ENCODE measurements around the gene TCF25.
"Not testable (repeated sequence)": the region's sequence is repeated elsewhere in the genome, so short reads cannot be mapped to it uniquely, and the experiment has no call there.

TCF25 gene

GRCh38 chr16:89873109-89873971 lies at the start of gene TCF25:
TSS of gene TCF25 (plus strand) at chr16:89873592. CDS start at chr16:89873668, 76 bp downstream.
- DNase-seq (ENCODE audit: low spot score): peak; percentile 93

- not testable (repeated sequence) for DNase-seq (ENCODE audit: low spot score)
Measured at GRCh38 chr16:89823824-89824148, 49.6 kb upstream of the TCF25 start.

GRCh38 chr16:89826531-89827382 lies 46.6 kb upstream of the TCF25 start:
- DNase-seq (ENCODE audit: low spot score): no peak

DNA sequence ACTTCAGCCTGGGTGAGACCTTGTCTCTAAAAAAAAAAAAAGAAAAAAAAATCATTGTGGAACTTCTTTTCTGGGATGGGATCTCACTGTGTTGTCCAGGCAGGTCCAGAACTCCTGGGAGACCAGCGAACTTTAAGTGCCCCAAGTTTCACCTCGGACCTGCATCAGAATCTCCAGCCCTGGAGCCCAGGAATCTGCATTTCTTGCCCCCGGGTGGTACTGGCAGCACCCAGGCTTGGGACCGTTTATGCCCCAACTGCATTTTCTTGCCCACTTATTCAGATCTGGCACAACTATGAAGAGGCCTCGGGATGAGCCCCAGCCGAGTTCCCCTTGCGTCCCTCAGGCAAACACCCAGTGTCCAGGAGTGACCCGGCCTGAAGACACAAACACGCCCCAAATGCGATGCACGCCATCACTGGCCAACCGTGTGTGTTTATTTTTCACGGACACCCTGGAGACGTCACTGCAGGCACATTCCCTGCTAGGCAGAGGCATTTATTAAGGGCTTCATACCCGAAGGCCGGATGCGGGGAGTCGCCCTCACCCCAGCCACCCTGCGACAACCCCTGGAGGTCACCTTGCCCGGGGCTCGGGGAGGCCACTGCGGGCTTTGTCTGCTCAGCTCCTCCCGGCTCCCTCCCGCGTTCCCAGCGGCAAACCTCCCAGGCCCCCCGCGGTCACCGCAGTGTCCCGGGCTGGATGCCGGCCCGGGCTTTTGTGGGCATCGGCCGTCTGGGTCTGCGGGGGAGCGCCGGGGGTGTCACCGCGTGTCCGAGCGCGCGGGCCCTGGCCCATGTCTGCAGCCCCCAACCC lies 45.8 kb upstream of the TCF25 start:
- DNase-seq (ENCODE audit: low spot score): peak; percentile 54

DNA sequence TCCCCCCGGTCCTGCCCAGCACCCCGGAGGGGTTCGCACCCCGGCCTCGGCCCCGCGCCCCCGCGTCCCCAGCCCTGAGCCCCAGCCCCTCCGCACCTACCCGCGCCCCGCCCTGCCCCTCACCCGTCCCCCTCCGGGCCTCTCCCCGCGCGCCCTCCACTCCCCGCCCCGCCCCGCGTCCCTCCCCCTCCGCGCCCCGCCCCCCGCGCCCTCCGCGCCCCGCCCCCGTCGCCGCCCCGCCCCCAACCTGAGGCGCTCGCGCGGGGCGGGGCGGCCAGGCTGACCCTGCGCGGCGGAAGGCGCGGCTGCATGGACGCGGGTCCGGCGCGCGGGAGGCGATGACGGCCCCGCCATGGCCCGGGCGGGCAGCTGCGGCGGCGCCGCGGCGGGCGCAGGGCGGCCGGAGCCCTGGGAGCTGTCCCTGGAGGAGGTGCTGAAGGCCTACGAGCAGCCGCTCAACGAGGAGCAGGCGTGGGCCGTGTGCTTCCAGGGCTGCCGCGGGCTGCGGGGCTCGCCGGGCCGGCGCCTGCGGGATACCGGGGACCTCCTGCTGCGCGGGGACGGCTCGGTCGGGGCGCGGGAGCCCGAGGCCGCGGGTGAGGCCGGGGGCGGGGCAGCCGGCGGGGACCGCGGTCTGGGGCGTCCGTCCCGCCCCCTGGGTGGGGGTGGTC lies 45.1 kb upstream of the TCF25 start, which contains the start of gene SPIRE2:
SPIRE2 (plus strand) TSS at position 277 of the 671 bp plus-strand sequence; CDS start at position 353, 76 bp downstream.
- peak; percentile 90 for DNase-seq (ENCODE audit: low spot score)

GRCh38 chr16:89828870-89829629 lies 44.3 kb upstream of the TCF25 start:
- DNase-seq (ENCODE audit: low spot score): peak; percentile 44

DNA sequence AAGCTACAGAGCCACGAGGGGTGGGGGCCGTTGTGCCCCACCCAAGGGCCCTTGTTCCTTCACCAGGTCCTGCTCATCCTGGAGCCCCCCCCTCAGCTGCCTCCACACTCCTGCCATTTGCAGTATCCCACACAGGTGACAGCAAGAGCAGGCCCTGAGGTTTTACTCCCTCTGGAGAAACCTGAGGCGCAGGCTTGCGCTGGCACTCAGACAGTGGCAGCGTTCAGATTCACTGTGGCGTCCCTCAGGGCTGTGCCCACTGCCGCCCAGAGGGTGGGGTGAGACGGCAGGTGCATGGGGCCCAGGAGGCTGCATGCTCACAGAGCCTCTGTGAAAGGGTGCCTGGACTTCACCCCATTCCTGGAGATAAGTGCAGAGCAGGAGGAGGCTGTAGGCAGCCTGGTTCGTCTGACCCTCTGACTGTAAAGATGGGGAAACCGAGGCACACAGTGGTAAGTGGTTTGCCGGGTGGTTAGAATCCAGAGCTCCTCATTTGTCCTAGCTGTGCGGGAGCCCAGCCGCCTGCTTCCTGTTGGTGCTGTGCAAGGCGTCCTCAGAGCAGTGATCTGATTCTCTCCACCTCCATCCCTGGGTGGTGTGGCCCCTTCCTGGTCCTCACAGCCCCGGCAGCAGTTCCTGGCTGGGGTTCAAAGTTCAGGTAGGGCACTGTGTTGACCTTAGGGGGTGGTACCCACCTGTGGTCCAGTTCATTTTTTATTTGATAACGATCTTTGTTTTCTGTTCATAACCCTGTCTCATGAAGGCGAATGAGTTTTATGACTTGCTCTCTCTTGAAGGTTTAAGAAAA lies 43.6 kb upstream of the TCF25 start:
- DNase-seq (ENCODE audit: low spot score): no peak

DNA sequence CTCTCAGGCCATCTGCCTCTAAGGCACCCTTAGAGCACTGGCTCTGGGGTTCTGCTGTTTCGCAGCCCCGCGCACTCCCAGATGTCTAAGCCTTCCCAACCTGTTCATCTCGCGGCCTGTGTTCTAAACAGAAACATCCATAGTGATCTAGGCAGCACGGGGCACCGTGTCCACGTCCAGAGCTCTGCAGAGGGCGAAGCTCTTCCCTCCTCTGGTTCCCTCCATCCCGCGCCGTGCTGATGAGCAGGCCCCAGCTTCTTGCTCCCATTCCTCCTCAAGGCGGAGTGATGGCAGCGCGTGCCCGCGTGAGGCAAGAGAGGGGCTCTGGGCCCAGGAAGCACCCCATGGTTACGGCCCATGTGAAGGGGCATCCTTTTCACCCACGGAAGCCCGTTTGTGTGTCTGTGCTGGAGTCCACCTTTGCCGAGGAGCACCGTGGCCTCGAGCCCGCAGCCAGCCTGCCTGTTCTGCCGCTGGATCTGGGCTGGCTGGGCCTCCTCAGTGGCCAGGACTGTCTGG lies 41.5 kb upstream of the TCF25 start:
- DNase-seq (ENCODE audit: low spot score): no peak

- not testable (repeated sequence) for DNase-seq (ENCODE audit: low spot score)
Measured at GRCh38 chr16:89833664-89834363, 39.6 kb upstream of the TCF25 start.

GRCh38 chr16:89834813-89835363 lies 38.5 kb upstream of the TCF25 start:
- not testable (repeated sequence) for DNase-seq (ENCODE audit: low spot score)

DNA sequence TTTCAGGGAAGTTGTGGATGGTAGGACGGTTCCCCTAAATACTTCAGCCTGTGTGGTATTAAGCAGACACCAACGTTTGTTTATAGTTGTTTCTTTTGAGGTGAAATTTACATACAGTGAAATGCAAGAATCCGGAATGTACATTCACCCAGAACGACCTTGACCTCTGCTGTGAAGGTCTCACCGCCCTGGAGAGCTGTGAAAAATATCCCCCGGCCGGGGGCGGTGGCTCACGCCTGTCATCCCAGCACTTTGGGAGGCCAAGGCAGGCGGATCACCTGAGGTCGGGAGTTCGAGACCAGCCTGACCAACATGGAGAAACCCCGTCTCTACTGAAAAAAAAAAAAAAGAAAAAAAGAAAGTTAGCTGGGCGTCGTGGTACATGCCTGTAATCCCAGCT lies 36.9 kb upstream of the TCF25 start:
- DNase-seq (ENCODE audit: low spot score): not testable (repeated sequence)

- no peak for DNase-seq (ENCODE audit: low spot score)
Measured at GRCh38 chr16:89837014-89837546, 36.3 kb upstream of the TCF25 start.

DNA sequence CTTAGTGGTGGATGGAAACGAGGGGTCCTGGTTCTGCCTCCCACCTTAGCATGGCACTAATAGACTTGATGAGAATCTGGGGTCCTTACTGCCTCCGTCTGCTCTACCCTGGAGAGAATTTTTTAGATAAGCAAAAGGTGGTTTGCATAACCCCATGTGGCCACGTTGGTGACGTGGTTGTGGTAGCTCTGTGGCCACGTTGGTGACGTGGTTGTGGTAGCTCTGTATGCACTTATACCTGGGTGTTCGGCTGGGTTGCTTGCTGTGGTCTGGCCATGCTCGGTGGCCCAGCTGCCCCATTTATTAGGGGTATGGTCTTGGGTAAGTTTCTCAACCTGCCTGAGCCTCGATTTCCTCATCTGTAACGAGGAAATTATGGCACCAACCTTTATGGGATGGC lies 32.1 kb upstream of the TCF25 start:
- no peak for DNase-seq (ENCODE audit: low spot score)

DNA sequence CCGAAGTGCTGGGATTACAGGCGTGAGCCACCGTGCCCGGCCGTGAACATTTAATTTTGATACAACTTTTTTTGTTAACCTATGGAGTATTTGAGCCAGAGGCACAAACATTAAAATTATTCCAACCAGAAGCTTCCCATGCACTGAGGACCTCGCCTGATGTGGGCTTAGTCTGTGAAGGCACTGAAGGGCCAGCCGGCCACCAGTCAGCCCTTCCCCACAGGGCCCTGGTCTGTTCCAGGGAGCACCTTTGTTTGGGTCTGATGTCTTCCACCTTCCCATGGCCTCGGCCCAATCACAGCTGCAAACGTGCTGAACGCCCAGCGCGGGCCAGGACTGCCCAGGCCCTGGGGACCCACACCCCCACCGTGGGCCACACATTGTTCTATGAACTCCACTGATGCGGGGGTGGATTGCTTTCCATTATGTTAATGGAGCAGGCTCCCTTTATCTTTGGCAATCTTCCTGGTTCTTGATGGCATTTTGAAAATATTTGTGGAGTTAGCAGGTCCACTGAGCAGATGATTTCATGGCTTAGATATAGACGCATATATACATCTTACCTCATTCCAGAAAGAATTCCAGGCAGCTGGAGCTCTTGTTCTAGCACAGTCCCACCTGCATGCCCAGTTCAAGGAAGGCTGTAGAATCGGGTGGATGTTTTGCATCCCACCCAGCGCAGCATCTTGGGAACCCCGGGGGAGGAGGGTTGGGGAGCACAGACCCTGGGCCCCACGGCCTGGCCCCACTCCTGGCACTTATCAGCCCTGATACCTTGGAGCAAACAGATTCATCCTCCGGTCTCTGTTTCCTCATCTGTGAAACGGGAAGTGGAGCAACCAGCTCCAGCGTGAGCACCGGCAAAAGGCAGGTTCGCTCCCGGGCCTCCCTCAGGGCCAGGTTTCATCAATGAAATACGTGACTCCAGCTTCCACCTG lies 30.7 kb upstream of the TCF25 start:
- DNase-seq (ENCODE audit: low spot score): no peak

GRCh38 chr16:89843409-89844350 lies 29.7 kb upstream of the TCF25 start:
- DNase-seq (ENCODE audit: low spot score): no peak

DNA sequence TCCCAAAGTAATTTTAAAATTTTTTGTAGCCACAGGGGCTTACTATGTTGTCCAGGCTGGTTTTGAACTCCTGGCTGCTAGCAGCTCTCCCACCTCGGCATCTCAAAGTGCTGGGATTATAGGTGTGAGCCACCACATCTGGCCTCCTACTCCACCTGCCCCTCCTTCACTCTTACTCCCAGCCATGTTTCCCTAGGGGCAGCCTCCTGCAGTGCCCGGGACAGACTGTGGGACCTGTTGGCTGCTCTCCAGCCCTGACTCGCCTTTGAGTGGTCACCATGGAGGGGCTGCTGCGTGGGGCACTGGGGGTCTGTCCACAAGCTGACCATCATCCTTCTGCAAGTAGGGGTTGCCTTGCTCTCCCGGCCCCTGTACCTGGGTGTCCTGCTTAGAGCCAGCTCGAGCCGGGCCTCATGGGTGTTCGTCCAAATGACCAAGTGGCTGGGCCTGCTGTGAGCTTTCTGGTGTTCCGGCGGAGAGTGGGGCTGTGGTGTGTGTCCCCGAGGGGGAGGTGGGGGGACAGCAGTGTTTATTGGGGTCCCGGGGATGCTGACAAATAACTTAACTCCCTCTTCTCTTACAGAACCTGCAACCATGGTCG lies 28.6 kb upstream of the TCF25 start:
- no peak for DNase-seq (ENCODE audit: low spot score)

Measured in iPS-NIHi11 (cell line).